SJCRH30 (cell line): ENCODE results near the gene WNT3A. TPM values are rescaled to one million over a fixed set of nuclear protein-coding genes. Genes with fewer than 3 reads are reported as not detected.

Experiments
- DNase-seq, 2 experiments: peaks; one replicate each; pipeline ENCODE4 v3.0.0-alpha.2; 2015 to 2020
- H3K27ac ChIP-seq: fragments of 250-450 bp; sonication (Bioruptor Pico); 2 replicates; pipeline ENCODE4 v1.5.1; 2020; ENCODE audit warnings: mild to moderate bottlenecking, moderate library complexity
- H3K27me3 ChIP-seq: fragments of 250-450 bp; sonication (Bioruptor Pico); 2 replicates; pipeline ENCODE4 v1.5.1; 2020; ENCODE audit warnings: mild to moderate bottlenecking, moderate library complexity
- H3K36me3 ChIP-seq: fragments of 250-450 bp; sonication (Bioruptor Pico); 2 replicates; pipeline ENCODE4 v1.5.1; 2020; ENCODE audit warnings: mild to moderate bottlenecking, moderate library complexity
- H3K4me1 ChIP-seq: fragments of 250-450 bp; sonication (Bioruptor Pico); 2 replicates; pipeline ENCODE4 v1.5.1; 2020; ENCODE audit warnings: mild to moderate bottlenecking, moderate library complexity
- H3K4me3 ChIP-seq: fragments of 250-450 bp; sonication (Bioruptor Pico); 2 replicates; pipeline ENCODE4 v1.5.1; 2020; ENCODE audit warnings: mild to moderate bottlenecking, moderate library complexity
- H3K9me3 ChIP-seq: fragments of 250-450 bp; sonication (Bioruptor Pico); replicated peaks from 2 replicates; pipeline ENCODE4 v1.5.1; 2020; ENCODE audit warnings: mild to moderate bottlenecking, moderate library complexity
- total RNA-seq: library from RNA; depleted of rRNA; stranded (reverse); fragments of >200 nt; shearing (Covaris generic); gene quantifications from 2 replicates; pipeline ENCODE4 v1.2.3, GENCODE V29; 2014

The WNT3A gene
- total RNA-seq, 1 experiment from 2014 or later = not detected

DNA sequence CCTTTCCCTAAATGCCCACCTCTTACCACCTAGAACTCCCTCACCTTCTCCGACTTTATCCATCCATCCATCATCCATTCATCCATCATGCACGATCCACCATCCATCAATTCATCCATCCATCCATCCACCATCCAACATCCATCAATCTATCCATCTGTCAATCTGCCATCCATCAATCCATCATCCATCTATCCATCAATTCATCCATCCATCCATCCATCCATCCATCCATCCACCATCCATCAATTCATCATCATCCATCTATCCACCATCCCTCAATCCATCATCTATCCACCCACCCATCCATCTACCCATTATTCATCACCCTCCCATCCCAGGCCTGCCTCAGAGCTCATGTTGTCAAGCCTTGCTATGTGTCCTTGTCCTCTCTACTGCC, 34.5 kb downstream of the WNT3A start:
- no peak for DNase-seq
- 0 out of 2 replicates have a peak, but pooled peaks cover 4% of the 10 kb centered on the region for H3K27me3 ChIP-seq

DNA sequence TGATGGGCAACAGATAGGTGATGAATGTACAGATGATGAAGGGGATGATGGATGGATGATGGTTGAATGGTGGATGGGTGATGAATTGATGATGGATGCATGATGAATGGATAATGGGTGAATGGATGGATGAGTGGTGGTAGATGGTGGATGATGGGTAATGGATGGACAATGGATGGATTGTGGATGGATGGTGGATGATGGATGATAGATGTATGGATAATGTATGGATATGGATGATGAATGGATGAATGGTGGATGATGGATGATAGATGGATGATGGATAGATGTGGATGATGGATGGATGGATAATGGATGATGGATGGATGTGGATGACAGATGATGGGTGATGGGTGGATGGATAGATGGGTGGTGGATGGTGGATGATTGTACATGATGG, 35.7 kb downstream of the WNT3A start:
- 0 out of 2 replicates have a peak, but pooled peaks cover 2% of the 10 kb centered on the region for H3K9me3 ChIP-seq
- no peak overlapping the region for H3K27ac ChIP-seq
- no peak for DNase-seq
- no peak overlapping the region for H3K4me3 ChIP-seq
- H3K27me3 ChIP-seq = 0 out of 2 replicates have a peak, but pooled peaks cover 4% of the 10 kb centered on the region
- no peaks in the 10 kb centered on the region for H3K36me3 ChIP-seq
- H3K4me1 ChIP-seq = no peaks in the 10 kb centered on the region

More for the DNA sequence above, 34.5 kb downstream of the WNT3A start:
- Histone ChIP-seq H3K27ac (no peak overlapping the region), H3K9me3 (0 out of 2 replicates have a peak, but pooled peaks cover 2% of the 10 kb centered on the region), H3K36me3 (no peaks in the 10 kb centered on the region), H3K4me3 (no peak overlapping the region), H3K4me1 (no peaks in the 10 kb centered on the region)

DNA sequence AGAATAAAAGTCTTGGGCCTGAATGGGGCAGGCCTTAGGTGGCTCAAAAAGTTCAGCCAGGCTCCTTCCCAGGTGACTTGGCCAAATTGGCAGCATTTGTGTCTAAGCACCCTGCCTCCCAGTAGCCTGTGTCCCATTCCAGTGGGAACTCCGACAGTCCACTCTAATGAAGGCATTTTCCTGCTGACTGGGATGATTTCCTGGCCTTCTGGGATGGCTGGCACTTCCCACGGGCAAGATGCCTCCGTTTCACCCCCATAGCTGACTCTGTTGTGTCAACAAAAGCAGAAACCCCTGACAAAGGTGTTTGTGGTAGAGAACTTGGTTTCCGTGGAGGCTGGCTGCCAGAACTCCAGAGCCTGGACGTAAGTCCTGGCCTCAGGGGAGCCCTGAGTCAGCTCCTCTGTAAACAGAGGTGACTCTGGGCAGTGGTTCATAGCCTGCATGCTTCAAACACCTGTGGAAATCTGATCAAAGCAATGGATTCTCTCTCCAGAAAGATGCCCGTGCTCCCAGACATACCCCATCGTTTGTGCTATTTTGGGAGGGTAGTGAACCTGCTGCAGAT, 36.6 kb downstream of the WNT3A start:
- no peak overlapping the region for H3K4me3 ChIP-seq
- H3K9me3 ChIP-seq = 0 out of 2 replicates have a peak, but pooled peaks cover 2% of the 10 kb centered on the region
- no peaks in the 10 kb centered on the region for H3K4me1 ChIP-seq
- no peaks in the 10 kb centered on the region for H3K36me3 ChIP-seq
- no peak overlapping the region for H3K27ac ChIP-seq
- 0 out of 2 replicates have a peak, but pooled peaks cover 4% of the 10 kb centered on the region for H3K27me3 ChIP-seq
- no peak for DNase-seq

DNA sequence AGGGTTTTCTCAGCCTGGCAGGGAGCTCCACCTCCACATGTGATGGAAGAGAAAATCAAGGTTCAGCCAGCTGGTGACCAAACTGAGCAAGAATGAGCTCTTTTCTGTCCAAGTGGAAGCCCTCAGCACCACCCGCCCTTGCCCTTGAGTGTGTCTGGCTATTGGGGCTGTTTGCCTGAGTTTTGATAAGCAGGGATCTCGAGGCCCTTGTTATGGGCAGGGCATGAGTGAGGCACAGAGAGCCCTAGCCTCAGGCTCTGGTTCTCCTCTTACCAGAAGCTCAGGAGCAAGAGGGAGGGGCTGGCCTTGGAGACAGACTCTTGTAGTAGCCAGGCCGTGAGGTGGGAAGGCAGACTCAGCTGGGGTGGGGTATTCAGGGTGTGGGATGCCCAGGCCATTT, 38.2 kb downstream of the WNT3A start:
- no peak overlapping the region for H3K27ac ChIP-seq
- no peaks in the 10 kb centered on the region for H3K4me1 ChIP-seq
- H3K9me3 ChIP-seq = 0 out of 2 replicates have a peak, but pooled peaks cover 2% of the 10 kb centered on the region
- H3K4me3 ChIP-seq = no peak overlapping the region
- no peaks in the 10 kb centered on the region for H3K36me3 ChIP-seq
- DNase-seq = no peak
- 0 out of 2 replicates have a peak, but pooled peaks cover 4% of the 10 kb centered on the region for H3K27me3 ChIP-seq

DNA sequence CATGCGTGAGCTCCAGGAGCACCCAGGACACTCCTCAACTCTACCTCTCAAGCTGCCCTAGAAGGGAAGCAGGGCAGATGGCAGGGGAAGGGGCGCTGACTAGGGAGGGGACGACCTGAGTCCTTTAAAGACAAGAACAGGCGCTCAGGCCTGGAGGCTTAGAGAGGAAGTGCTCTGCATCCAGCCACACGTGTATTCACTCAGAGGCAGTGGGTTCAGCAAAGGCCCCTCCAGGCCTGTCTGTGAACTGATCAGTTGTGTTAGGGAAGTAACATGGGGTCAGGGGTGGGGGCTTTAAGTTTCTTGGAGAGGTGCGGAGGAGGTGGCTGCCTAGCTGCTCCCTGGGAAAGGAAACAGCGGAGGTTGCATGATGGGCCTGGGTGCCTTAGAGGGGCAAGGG, 38.6 kb downstream of the WNT3A start:
- Histone ChIP-seq H3K27me3 (0 out of 2 replicates have a peak, but pooled peaks cover 4% of the 10 kb centered on the region), H3K36me3 (no peaks in the 10 kb centered on the region), H3K9me3 (0 out of 2 replicates have a peak, but pooled peaks cover 2% of the 10 kb centered on the region), H3K4me1 (no peaks in the 10 kb centered on the region), H3K4me3 (no peak overlapping the region), H3K27ac (no peak overlapping the region)
- no peak for DNase-seq

DNA sequence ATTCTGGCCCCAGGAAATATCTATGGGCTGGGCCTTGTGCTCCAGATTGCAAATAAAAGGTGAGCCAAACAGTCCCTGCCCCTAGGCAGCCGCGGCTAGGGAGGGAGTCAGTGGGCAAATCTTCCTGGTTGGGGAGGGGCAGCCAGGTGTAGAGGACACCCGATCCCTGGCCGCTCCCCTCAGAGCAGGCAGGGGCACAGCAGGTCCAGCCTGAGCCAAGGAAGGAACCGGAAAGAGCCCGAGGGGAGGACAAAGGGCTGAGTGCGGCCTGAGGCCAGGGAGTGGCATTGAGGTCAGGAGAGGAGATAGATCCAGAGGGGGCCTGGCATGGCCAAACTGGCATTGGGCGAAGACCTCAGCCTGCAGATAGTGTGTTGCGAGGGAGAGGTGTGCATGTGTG, 39.1 kb downstream of the WNT3A start:
- Histone ChIP-seq H3K4me1 (no peaks in the 10 kb centered on the region), H3K27ac (no peak overlapping the region), H3K36me3 (no peaks in the 10 kb centered on the region), H3K9me3 (0 out of 2 replicates have a peak, but pooled peaks cover 2% of the 10 kb centered on the region), H3K4me3 (no peak overlapping the region), H3K27me3 (0 out of 2 replicates have a peak, but pooled peaks cover 4% of the 10 kb centered on the region)
- DNase-seq = no peak

DNA sequence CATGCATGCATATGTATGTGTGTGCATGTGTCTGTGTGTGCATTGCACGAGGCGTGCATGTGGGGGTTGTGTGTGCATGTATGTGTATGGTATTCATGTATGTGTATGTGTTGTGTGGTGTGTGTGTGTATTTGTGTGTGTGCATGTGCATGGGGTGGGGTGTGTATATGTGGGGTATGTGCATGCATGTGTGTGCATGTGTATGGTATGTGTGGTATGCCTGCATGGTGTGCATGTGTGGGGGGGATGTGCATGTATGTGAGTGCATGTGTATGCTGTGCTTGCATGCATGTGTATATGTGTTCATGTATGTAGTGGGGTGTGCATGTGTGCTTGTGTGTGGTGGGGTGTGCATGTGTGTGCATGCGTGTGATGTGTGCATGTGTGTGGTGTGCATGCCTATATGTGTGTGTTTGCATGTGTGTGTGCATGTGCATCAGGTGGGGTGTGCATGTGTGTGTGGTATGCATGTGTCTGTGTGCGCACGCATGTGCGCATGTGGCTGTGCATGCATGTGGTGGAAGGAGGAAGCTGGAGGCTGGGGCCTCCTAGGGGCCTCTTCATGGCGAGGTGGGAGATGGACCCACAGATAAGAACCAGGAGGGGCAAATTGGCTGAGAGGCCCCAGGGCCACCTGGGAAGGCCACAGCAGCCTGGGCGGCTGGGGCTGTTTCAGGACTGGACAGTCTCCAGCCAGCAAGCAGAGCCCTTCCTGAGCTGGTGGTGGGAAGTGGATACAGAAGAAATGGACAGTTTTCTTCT, 39.8 kb downstream of the WNT3A start:
- DNase-seq = no peak
- Histone ChIP-seq H3K36me3 (no peaks in the 10 kb centered on the region), H3K27me3 (0 out of 2 replicates have a peak, but pooled peaks cover 4% of the 10 kb centered on the region)

DNA sequence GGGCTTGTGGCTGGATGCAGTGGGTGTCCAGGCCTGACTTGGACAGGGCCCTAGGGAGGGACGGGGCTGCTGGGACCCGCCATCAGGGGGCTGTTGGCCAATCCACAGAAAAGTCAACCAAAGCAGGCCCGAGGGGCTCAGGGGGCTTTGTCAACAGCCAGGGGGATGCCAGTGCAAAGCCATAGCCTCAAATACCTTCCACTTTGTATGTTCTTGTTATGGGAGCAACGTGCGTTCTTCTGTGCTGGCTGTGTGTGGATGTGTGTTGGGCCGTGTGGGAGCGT, 40.3 kb downstream of the WNT3A start:
- Histone ChIP-seq H3K27ac (no peak overlapping the region), H3K27me3 (0 out of 2 replicates have a peak, but pooled peaks cover 4% of the 10 kb centered on the region), H3K4me1 (no peaks in the 10 kb centered on the region), H3K9me3 (0 out of 2 replicates have a peak, but pooled peaks cover 2% of the 10 kb centered on the region), H3K36me3 (no peaks in the 10 kb centered on the region), H3K4me3 (no peak overlapping the region)
- DNase-seq = no peak

More for the DNA sequence above, 39.8 kb downstream of the WNT3A start:
- no peak overlapping the region for H3K4me3 ChIP-seq
- 0 out of 2 replicates have a peak, but pooled peaks cover 2% of the 10 kb centered on the region for H3K9me3 ChIP-seq
- H3K27ac ChIP-seq = no peak overlapping the region
- H3K4me1 ChIP-seq = no peaks in the 10 kb centered on the region

DNA sequence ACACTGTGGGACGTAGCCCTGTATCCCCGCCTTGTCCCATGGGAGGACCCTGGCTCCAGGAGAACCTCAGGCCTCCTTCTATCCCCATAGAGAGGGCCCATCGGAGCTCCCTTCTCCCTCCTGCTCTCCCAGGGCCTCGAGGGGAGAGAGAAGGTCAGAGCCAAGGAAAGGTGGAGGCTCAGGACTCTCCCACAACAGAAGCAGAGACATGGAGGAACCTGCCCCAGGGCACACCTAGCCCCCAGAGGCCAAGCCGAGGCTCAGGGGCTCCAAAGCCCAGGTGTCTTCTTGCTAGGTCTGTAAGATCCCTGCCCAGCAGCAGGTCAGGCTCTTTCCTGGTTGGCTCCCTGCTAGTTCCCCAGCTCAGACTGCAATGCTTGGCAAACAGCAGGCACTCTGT, 41.3 kb downstream of the WNT3A start:
- Histone ChIP-seq H3K27me3 (0 out of 2 replicates have a peak, but pooled peaks cover 4% of the 10 kb centered on the region), H3K36me3 (no peaks in the 10 kb centered on the region), H3K9me3 (no peaks in the 10 kb centered on the region), H3K27ac (no peak overlapping the region), H3K4me3 (no peak overlapping the region), H3K4me1 (no peaks in the 10 kb centered on the region)
- DNase-seq = no peak

DNA sequence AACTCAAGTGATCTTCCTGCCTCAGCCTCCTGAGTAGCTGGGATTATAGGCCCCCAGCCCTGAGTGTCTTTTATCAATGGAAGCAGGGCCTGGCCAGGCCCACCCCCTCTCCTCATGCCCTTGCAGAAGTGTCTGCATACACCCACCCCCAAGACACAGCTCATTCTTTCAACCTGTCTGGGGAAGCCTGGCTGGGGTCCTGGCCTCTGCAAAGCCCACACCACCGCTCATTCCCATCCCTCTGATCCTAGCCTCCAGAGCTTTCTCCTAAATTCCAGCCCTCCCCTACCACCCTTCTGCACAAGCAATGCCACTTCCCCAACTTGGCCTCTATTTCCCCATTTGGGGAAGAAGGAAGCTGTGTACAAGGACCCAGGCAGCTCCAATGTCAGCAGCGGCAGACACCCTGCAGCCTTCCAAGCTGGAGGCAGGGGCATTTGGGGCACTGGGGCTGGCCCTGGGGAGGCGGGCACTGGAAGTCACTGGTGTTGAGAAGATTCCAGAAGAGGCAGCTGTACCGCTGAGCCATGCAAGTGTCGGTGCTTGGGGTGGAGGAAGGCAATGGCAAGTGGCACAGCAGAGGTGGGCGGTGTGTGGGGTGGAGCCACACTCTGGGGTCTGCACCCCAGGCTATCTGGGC, 42.0 kb downstream of the WNT3A start:
- Histone ChIP-seq H3K36me3 (no peaks in the 10 kb centered on the region), H3K9me3 (no peaks in the 10 kb centered on the region), H3K4me3 (no peak overlapping the region), H3K27ac (no peak overlapping the region), H3K27me3 (no peaks in the 10 kb centered on the region), H3K4me1 (no peaks in the 10 kb centered on the region)
- no peak for DNase-seq

DNA sequence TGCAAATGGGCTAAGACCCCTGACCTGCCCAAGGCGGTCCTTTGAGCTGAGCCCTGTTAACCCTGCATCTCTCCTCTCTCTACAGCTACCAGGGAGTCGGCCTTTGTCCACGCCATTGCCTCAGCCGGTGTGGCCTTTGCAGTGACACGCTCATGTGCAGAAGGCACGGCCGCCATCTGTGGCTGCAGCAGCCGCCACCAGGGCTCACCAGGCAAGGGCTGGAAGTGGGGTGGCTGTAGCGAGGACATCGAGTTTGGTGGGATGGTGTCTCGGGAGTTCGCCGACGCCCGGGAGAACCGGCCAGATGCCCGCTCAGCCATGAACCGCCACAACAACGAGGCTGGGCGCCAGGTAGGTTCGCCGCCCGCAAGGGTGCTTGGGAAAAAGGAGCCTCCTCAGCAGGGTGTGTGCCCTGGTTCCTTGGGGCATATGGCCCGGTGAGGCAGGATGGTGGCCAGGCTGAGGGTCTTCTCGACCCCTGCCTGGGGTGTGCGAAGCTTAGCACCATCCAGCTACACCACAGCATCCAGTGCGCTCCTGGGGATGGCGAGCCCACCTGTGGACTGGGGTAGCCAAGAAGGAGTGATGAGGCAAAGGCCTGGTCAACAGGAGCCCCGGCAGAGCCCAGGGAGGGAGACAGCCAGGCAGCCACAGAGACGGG, 43.9 kb downstream of the WNT3A start:
- H3K36me3 ChIP-seq = no peaks in the 10 kb centered on the region
- no peak overlapping the region for H3K27ac ChIP-seq
- no peaks in the 10 kb centered on the region for H3K4me1 ChIP-seq
- H3K27me3 ChIP-seq = no peaks in the 10 kb centered on the region
- no peak for DNase-seq
- H3K4me3 ChIP-seq = no peak overlapping the region
- H3K9me3 ChIP-seq = no peaks in the 10 kb centered on the region

DNA sequence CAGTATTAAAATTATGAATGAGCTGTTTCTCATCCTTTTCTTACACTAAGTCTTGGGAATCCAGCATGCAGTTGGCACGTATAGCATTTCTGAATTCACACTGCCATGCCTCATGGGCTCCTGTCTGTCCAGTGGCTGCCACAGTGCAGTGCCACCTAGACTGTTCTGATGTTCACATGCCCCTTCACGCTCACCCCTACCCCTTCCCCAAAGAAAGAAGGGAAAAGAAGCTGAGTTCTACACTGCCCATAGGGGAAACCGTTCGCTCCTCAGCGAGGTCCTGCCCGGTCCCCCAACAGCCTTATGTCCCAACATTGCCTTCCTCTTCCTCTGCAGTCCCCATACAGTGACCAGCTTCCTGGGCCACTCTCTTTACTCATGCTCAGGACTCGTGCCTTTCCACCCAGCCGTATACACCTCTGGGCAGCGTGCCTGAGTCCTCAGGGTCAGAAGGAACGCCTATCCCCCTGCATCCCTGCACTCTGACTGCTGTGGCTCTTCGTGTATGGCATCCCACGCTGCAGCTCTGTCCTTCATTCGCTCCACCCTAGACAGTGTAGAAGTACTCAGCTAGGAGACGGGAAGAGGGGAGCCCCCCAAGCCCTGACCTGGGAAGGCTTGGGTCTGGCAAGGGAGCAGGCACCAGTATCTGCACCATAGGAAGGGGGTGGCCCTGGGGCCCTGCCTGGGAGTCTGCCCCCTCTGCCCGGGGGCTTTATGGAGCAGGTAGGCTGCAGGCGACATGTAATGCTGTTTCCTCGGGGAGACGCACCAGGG, 51.6 kb downstream of the WNT3A start:
- no peaks in the 10 kb centered on the region for H3K27me3 ChIP-seq

DNA sequence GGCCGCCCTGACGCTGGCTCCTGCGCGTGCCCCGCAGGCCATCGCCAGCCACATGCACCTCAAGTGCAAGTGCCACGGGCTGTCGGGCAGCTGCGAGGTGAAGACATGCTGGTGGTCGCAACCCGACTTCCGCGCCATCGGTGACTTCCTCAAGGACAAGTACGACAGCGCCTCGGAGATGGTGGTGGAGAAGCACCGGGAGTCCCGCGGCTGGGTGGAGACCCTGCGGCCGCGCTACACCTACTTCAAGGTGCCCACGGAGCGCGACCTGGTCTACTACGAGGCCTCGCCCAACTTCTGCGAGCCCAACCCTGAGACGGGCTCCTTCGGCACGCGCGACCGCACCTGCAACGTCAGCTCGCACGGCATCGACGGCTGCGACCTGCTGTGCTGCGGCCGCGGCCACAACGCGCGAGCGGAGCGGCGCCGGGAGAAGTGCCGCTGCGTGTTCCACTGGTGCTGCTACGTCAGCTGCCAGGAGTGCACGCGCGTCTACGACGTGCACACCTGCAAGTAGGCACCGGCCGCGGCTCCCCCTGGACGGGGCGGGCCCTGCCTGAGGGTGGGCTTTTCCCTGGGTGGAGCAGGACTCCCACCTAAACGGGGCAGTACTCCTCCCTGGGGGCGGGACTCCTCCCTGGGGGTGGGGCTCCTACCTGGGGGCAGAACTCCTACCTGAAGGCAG, 52.3 kb downstream of the WNT3A start:
- Histone ChIP-seq H3K4me1 (no peaks in the 10 kb centered on the region), H3K27me3 (no peaks in the 10 kb centered on the region), H3K36me3 (no peaks in the 10 kb centered on the region), H3K27ac (no peak overlapping the region), H3K4me3 (no peak overlapping the region), H3K9me3 (no peaks in the 10 kb centered on the region)
- DNase-seq = no peak

More for the DNA sequence above, 51.6 kb downstream of the WNT3A start:
- Histone ChIP-seq H3K27ac (no peak overlapping the region), H3K4me1 (no peaks in the 10 kb centered on the region), H3K4me3 (no peak overlapping the region), H3K9me3 (no peaks in the 10 kb centered on the region), H3K36me3 (no peaks in the 10 kb centered on the region)
- DNase-seq = no peak
